ENCODE measurements around the gene ISG15. TPM values are rescaled to one million over a fixed set of nuclear protein-coding genes. Genes with fewer than 3 reads are reported as not detected.
A peak's percentile ranks its signal among the peaks of the same experiment; 100 is the strongest.

The ISG15 gene
- total and polyA plus RNA-seq, 2 of the 13 experiments (the other 11 are each of a cell fraction or from before 2014, with no cell fraction given), result 42.1 to 54.9 TPM

DNA sequence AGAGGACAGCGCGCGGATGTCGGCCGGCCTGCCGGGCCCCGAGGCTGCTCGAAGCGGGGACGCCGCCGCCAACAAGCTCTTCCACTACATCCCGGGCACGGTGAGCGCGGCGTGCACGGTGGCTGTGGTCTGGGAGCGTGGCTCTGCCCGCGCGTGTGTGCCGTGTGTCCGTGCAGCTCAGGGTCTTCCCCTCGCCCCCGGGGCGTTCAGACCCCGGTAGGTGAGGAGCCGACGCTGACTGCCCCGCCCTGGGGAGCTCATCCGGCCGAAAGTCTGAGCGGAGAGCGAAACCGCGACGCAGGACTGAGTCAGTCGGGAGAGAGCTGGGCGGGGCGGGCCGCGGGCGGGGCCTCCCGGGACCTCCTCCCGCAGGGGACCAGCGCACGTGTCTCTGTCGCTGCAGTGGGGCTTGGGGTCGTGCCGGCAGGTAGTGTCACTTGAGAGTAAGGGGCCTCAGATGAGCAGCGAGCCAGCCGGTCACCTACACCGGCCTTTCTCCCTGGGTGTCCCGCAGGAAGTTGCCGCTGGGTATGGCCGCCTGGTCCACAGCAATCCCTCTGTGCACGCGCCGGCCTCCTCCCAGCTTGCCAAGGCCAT is 46.5 kb upstream of the ISG15 start (continued):
- TF ChIP-seq, protein P1, sequence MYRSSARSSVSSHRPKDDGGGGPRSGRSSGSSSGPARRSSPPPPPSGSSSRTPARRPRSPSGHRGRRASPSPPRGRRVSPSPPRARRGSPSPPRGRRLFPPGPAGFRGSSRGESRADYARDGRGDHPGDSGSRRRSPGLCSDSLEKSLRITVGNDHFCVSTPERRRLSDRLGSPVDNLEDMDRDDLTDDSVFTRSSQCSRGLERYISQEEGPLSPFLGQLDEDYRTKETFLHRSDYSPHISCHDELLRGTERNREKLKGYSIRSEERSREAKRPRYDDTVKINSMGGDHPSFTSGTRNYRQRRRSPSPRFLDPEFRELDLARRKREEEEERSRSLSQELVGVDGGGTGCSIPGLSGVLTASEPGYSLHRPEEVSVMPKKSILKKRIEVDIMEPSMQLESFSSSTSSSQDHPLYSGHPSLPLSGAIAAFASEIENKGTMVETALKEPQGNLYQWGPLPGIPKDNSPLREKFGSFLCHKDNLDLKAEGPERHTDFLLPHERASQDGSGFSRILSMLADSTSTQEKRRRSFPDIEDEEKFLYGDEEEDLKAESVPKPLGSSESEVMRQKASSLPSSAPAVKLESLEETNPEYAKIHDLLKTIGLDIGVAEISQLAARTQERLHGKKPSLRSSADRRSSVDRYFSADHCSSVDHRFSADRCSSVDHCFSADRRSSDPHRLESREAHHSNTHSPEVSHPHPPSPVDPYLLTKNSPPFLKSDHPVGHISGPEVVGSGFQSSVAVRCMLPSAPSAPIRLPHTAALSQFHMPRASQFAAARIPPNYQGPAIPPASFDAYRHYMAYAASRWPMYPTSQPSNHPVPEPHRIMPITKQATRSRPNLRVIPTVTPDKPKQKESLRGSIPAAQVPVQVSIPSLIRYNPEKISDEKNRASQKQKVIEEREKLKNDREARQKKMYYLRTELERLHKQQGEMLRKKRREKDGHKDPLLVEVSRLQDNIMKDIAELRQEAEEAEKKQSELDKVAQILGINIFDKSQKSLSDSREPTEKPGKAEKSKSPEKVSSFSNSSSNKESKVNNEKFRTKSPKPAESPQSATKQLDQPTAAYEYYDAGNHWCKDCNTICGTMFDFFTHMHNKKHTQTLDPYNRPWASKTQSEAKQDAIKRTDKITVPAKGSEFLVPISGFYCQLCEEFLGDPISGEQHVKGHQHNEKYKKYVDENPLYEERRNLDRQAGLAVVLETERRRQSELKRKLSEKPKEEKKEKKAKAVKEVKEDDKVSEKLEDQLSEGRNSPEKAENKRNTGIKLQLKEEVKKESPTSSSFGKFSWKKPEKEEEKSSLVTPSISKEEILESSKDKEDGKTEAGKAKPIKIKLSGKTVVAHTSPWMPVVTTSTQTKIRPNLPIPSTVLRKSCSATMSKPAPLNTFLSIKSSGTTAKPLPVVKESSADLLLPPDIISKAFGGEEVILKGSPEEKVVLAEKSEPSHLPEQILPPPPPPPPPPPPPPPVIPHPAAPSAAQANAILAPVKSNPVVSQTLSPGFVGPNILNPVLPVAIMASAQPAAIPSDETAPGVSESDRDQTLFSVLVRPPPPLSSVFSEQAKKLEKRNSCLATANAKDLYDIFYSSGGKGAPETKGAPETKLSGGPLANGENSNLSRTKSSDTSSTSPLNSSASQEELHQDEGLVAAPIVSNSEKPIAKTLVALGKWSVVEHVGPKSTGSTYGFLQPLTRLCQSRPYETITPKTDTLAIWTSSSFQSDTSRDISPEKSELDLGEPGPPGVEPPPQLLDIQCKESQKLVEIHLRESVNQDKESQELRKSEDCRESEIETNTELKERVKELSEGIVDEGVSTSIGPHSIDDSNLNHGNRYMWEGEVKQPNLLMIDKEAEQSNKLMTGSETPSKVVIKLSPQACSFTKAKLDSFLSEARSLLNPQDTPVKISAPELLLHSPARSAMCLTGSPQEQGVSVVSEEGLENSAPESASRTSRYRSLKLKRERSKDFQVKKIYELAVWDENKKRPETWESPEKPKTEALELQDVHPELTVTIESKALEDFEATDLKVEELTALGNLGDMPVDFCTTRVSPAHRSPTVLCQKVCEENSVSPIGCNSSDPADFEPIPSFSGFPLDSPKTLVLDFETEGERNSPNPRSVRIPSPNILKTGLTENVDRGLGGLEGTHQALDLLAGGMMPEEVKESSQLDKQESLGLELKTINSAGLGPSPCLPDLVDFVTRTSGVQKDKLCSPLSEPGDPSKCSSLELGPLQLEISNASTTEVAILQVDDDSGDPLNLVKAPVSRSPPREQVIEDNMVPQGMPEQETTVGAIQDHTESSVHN (CRISPR knock-in tag; IDR thresholded peaks at IDR 0.05), result no peak
- TF ChIP-seq, protein P2, sequence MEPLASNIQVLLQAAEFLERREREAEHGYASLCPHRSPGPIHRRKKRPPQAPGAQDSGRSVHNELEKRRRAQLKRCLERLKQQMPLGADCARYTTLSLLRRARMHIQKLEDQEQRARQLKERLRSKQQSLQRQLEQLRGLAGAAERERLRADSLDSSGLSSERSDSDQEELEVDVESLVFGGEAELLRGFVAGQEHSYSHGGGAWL (CRISPR knock-in tag; IDR thresholded peaks at IDR 0.05), result peak; percentile 25; the same call in 1 of the 2 replicates
- TF ChIP-seq HNRNPUL1 (IDR thresholded peaks at IDR 0.05; ENCODE audit: low read depth, low read length) (no peak), SAP130 (CRISPR knock-in tag; IDR thresholded peaks at IDR 0.05; ENCODE audit: low read depth) (peak; percentile 77), ZNF468 (CRISPR knock-in tag; IDR thresholded peaks at IDR 0.05) (no peak), TP53 (CRISPR knock-in tag; conservative IDR thresholded peaks at IDR 0.05) (no peak), SRSF1 (optimal IDR thresholded peaks at IDR 0.05; ENCODE audit: low read depth, low read length) (no peak), BCL6 (CRISPR knock-in tag; IDR thresholded peaks at IDR 0.05) (peak; percentile 38), MTA1 (CRISPR knock-in tag; IDR thresholded peaks at IDR 0.05; ENCODE audit: borderline replicate concordance) (0 out of 2 replicates have a peak, but pooled peaks have one; percentile 16), U2AF2 (IDR thresholded peaks at IDR 0.05; ENCODE audit: low read depth, low read length) (no peak), KAT7 (CRISPR knock-in tag; IDR thresholded peaks at IDR 0.05; ENCODE audit: borderline replicate concordance) (peak; percentile 71; the same call in 1 of the 2 replicates), SP2 (CRISPR knock-in tag; IDR thresholded peaks at IDR 0.05) (no peak), ZNF615 (CRISPR knock-in tag; IDR thresholded peaks at IDR 0.05; ENCODE audit: borderline replicate concordance) (no peak), SKI (IDR thresholded peaks at IDR 0.05; ENCODE audit: partially characterized antibody) (peak; percentile 10), YEATS4 (CRISPR knock-in tag; IDR thresholded peaks at IDR 0.05; ENCODE audit: borderline replicate concordance) (0 out of 2 replicates have a peak, but pooled peaks have one; percentile 30), GATA4 (IDR thresholded peaks at IDR 0.05; ENCODE audit: borderline replicate concordance, low read depth) (0 out of 2 replicates have a peak, but pooled peaks have one; percentile 25), TAF1 (CRISPR knock-in tag; IDR thresholded peaks at IDR 0.05) (peak; percentile 67; the same call in 1 of the 2 replicates), ZNF605 (CRISPR knock-in tag; IDR thresholded peaks at IDR 0.05) (0 out of 2 replicates have a peak, but pooled peaks have one; percentile 59), ZNF563 (CRISPR knock-in tag; IDR thresholded peaks at IDR 0.05) (0 out of 2 replicates have a peak, but pooled peaks have one; percentile 31)
- TF ChIP-seq, protein P3, sequence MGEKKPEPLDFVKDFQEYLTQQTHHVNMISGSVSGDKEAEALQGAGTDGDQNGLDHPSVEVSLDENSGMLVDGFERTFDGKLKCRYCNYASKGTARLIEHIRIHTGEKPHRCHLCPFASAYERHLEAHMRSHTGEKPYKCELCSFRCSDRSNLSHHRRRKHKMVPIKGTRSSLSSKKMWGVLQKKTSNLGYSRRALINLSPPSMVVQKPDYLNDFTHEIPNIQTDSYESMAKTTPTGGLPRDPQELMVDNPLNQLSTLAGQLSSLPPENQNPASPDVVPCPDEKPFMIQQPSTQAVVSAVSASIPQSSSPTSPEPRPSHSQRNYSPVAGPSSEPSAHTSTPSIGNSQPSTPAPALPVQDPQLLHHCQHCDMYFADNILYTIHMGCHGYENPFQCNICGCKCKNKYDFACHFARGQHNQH (CRISPR knock-in tag; IDR thresholded peaks at IDR 0.05), result 0 out of 2 replicates have a peak, but pooled peaks have one; percentile 23
- TF ChIP-seq, protein P4, sequence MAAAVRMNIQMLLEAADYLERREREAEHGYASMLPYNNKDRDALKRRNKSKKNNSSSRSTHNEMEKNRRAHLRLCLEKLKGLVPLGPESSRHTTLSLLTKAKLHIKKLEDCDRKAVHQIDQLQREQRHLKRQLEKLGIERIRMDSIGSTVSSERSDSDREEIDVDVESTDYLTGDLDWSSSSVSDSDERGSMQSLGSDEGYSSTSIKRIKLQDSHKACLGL (CRISPR knock-in tag; IDR thresholded peaks at IDR 0.05), result peak; percentile 58

Measured in HepG2 (cell line).